Kidney tubule cell (primary cell): Measurements from ENCODE around the gene RALGPS1.
A peak's percentile ranks its signal among the peaks of the same experiment; 100 is the strongest.

ENCODE experiments used
- DNase-seq: peaks from one replicate; pipeline ENCODE4 v3.0.0-alpha.2; 2018; ENCODE audit warnings: low spot score

RALGPS1 gene

GRCh38 chr9:126914458-126915280 lies at the start of gene RALGPS1:
Gene RALGPS1, plus strand, starts transcription at chr9:126914782. Its CDS starts 47,508 bp downstream, at chr9:126962290.
- peak; percentile 97 for DNase-seq

GRCh38 chr9:126869368-126869767 lies 45.2 kb upstream of the RALGPS1 start:
- DNase-seq = no peak

GRCh38 chr9:126872516-126872915 lies 42.1 kb upstream of the RALGPS1 start:
- no peak for DNase-seq

- no peak for DNase-seq
Observed at GRCh38 chr9:126874546-126875314, 39.9 kb upstream of the RALGPS1 start.

- no peak for DNase-seq
Observed at GRCh38 chr9:126875756-126876510, 38.6 kb upstream of the RALGPS1 start.

- DNase-seq = no peak
Observed at GRCh38 chr9:126876531-126876930, 38.1 kb upstream of the RALGPS1 start.

GRCh38 chr9:126877418-126877817 lies 37.2 kb upstream of the RALGPS1 start:
- DNase-seq = no peak

GRCh38 chr9:126879288-126879687 lies 35.3 kb upstream of the RALGPS1 start:
- DNase-seq = no peak

- DNase-seq = no peak
Observed at GRCh38 chr9:126880226-126880946, 34.2 kb upstream of the RALGPS1 start.

GRCh38 chr9:126880947-126881332 lies 33.6 kb upstream of the RALGPS1 start:
- no peak for DNase-seq

GRCh38 chr9:126882746-126883145 lies 31.8 kb upstream of the RALGPS1 start:
- no peak for DNase-seq

- DNase-seq = peak; percentile 80
Observed at GRCh38 chr9:126883636-126884035, 30.9 kb upstream of the RALGPS1 start.

GRCh38 chr9:126885131-126885641 lies 29.4 kb upstream of the RALGPS1 start:
- DNase-seq = peak; percentile 37

GRCh38 chr9:126886034-126886822 lies 28.4 kb upstream of the RALGPS1 start:
- no peak for DNase-seq

GRCh38 chr9:126886897-126887296 lies 27.7 kb upstream of the RALGPS1 start:
- DNase-seq = no peak

- no peak for DNase-seq
Observed at GRCh38 chr9:126891676-126892075, 22.9 kb upstream of the RALGPS1 start.

- DNase-seq = peak; percentile 19
Observed at GRCh38 chr9:126893079-126893478, 21.5 kb upstream of the RALGPS1 start.

GRCh38 chr9:126894052-126894603 lies 20.5 kb upstream of the RALGPS1 start:
- no peak for DNase-seq

GRCh38 chr9:126902210-126902609 lies 12.4 kb upstream of the RALGPS1 start:
- no peak for DNase-seq

GRCh38 chr9:126904586-126904985 lies 10.0 kb upstream of the RALGPS1 start:
- no peak for DNase-seq
